GOT3 (cell line): ENCODE results near the gene CCR7.
"Not testable (repeated sequence)": the region's sequence is repeated elsewhere in the genome, so short reads cannot be mapped to it uniquely, and the experiment has no call there.

Experiments used
- DNase-seq: peaks from one replicate; lab custom pipeline; 2025; ENCODE audit warnings: mixed read lengths; lab: John Stamatoyannopoulos, UW

Gene CCR7

DNA sequence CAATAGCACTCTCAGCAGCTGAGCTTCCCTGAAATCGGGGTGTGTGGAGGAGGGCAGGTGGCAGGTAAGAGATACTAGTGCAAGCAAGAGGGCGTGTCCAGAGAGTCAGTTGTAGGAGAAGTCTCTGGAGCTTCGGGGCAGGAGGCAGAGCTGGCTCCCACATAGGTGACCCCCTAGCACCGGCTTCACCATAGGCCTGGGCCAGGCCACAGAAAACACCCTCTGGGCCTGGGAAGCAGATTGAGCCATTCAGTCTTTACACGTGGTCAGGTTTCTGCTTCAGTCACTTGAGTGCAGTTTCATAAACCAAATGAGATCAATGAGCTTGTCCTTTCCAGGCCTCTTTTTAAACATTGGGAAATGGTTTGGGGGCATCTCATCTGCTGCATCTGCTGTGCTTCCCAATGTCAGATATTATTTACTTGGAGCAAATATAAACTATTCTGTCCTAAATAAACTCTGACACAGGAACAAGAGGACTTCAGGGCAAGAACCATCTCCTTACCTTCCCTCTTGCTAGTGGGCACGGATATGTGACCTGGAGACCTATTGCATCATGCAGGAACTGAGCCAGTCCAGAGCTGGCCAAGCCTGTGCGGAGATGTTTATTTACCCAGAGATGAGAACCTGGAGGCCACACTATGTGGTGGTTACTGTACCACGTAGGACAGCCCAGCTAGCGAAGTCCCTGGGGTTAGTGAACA, 16.1 kb downstream of the CCR7 start:
- peak; percentile 48 for DNase-seq

DNA sequence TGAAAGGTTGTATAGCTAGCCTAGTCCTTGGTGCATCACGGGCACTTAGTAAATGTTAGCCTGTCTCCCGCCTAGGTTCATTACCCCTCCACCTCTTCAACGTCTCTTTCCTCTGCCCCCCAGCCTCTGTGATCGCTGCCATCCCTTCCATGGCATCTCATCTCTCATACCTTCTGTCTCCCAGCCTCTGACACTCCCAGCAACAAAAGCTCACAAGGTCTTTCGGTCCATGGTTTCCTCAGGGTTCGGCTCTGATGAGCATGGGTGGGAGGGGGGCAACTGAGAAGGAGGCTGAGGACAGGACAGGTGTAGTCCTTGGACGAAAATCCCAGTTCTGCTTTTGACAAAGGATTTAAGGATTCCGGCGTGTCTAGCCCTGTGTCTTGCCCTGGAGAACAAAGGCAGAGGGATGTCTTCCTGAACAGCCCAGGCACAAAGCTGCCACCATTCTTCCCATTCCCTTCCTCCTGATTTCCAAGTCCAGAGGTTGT, 16.7 kb downstream of the CCR7 start:
- no peak for DNase-seq

DNA sequence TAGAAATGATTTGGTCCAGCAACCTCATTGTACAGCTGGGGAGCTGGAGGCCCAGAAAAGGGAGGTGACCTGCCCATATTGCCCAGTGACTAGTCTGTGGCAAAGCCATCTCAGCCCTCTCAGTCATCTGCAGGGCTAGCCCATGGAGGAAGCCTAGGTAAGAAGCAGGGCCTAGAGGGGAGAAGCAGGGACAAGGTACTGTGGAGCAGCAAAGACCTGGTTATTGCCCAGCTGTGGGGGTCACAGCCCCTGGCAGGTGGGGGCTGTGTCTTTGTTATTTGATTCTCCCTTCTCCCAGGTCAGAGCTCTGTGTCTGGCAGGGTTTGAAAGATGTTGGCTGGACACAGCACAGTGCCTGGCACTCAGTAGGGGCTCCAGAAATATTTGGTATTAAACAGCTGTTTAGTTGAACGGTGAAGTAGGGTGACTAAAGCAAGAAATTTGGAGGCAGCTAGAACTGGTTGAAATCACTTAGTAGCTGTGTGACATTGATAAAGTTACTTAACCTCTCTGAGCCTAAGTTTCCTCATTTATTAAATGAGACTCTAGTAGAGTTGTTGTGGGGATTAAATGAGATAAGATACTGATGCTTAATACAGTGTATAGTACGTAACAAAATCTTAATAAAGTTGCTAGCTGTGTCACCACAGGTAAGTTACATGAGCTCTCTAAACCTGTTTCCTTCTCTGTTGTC, 17.3 kb downstream of the CCR7 start:
- no peak for DNase-seq

DNA sequence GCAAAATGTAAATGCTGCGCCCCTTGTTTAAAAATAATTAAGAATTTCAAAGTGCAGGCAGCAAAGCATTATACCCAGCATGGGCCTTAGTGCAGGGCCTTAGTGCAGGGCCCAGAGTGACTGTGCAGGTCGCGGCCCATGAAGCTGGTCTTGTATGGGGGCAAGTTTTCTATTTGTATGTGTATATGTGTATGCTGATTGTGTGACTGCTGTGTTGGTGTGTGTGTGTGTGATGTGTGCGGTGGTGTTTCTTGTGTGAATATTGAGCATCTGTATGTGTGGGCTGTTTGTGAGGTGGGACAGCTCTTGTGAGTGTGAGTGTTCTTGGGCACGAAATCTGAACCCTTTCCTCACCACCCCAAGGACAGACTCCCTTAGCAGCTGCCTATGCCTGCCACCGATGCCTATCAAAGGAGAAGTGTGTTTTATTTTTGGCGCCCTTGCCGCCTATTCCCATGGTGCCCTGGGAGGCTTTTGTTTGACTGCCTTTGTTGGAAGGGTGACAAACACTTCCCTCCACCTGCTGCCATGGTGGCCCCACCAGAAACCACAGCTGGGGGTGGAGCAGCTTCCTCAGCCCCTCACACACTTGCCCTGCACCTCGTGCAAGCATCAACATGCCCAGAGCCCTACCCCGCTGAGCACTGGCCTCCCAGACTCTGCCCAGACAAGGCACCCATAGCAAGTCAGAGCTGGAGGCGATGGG, 18.0 kb downstream of the CCR7 start:
- no peak for DNase-seq

DNA sequence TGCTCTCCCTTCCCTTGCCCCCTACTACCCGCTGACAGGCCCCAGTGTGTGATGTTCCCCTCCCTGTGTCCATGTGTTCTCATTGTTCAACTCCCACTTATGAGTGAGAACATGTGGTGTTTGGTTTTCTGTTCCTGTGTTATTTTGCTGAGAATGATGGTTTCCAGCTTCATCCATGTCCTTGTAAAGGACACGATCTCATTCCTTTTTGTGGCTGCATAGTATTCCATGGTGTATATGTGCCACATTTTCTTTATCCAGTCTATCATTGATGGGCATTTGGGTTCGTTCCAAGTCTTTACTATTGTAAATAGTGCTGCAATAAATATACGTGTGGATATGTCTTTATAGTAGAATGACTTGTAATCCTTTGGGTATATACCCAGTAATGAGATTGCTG, 18.8 kb downstream of the CCR7 start:
- not testable (repeated sequence) for DNase-seq

DNA sequence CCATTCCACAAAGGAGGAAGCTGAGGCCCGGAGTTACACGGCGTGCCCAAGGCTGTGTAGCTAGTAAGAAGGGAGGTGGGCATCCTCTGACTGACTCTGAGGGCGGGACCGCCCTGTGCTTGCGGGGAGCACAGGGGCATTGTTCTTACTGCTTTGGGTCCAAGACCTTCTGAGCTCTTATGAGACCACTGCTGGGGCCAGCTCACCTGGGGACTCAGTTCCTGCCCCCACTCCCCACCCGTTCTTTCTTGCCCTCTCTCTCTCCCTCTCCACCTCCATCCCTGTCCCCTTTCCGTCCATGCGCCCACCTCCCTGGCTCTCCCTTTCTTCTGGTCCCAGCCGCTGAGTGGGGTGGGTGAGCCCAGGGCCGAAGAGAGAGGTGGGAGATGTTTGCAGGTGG, 19.6 kb downstream of the CCR7 start:
- no peak for DNase-seq

DNA sequence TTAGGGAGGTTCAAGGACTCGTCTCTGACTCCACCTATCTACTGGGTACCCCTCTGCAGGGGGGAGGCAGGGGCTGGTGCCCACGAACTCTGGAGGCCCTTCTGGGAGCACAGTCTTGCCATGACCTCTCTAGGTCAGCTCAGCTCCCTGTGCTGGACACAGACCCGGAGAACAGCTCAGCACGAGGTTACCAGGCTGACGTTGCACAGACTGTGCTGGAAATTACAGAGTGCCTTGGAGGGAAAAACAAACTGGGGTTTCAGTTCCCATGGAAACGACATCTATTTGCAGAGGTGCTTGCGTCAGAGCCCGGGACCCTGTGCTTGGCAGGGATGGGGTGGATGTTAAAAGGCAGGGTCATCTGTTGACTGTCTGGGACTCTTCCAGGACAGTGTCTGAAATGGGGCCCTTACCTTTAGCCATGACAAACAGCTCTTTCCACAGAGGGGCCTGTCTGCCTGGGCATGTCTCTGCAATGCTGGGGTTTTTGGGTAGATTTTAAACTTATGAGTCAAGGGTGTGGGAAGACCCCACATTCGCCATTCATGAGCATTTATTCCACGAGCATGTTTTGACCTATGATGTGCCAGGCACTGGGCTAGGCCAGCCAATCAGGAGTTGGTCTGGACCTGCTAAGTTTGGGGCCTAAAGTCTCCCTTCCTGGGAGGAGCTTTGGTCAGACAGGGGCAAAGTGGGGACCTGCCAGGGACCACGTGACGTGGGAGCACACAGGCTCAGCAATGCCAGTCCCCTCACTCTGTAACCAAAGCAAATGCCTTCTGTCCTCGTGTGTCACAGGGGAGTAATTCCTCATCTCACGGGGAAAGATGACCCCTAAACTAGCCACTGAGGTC, 22.5 kb downstream of the CCR7 start:
- peak; percentile 48 for DNase-seq

DNA sequence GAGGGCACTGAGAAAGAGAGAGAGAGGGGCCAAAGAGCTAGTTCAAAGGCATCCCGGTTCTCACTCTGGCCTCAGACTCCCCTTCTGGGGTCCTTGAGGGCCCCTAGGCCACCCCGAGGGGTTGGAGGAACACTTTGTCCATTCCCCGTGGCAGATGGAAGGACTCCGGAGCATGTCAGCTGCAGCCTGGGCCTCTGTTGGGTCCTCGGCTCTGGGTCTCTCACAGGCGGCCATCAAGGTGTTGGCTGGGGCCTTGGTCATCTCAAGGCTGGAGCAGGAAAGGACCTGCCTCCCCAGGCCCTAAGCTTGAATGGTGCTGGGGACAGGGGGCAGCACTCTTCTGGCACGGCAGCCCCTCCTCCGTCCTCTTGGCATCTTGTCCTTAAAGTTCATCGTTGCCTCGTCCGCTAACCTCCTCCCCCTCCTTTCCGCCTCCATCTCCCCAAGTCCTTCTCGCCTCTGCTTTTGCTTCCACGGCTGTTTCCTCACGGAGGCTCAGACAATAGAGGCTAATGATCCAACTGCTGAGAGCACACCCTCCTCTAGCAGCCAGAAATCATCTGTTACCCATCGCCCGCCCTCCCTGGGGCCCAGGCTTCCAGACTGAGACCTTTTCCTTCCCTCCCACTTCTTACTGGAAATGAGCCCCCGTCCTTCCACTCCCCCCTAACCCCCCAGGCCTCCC, 23.3 kb downstream of the CCR7 start:
- no peak for DNase-seq

DNA sequence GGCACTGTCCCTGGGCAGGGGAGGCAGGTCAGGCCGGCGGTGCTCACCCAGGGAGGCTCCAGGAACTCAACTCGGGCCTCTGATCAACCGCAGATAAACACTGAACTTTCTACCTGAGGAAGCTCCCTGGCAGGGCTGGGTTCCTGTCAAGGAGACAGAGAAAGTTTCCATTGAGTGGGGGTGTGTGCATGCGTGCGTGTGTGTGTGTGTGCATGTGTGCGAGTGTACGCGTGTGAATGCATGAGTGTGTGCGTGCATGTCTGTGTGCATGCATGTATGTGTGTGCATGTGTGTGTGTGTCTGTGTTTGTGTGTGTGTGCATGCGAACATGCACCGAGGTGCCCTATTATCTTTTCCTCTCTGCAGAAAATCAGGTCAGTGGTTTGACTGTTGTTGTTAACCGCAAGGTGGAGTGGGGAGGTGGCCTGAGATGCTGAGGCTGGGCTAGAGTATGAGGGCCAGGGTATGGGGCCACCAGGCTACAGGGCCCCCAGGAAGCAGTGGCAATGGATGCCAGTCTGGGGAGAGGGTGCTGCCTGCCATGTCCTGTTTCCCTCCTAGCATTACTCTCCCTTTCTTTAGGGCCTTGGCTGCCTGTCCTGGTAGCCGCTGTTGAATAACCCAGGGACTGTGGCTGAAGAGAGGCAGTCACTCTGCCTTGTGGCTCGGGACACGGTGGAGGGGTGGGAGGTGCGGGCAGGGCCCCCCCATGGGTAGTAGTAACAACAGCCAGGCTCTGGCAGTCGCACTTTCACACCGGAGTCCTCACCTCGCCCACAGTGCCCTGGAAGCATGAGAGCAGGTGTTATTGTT, 24.0 kb downstream of the CCR7 start:
- DNase-seq, result no peak

DNA sequence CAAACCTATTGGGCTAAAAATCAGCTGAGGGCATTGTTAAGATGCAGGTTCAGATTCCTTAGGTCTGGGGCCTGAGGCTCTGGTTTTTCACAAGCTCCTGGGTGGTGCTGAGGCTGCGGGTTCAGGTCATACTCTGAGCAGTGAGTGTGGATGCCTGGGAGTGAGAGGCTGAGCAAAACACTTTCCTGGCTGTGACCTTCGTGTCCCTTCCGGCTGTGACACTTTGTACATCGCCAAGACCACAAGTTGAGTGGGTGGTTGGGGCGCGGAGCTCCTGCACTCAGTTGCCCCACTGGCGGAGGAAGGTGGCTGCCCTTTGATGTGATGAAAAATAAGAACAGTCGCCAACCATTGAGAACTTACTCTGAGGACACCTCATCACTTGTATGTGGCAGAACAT, 24.8 kb downstream of the CCR7 start:
- DNase-seq, result no peak

DNA sequence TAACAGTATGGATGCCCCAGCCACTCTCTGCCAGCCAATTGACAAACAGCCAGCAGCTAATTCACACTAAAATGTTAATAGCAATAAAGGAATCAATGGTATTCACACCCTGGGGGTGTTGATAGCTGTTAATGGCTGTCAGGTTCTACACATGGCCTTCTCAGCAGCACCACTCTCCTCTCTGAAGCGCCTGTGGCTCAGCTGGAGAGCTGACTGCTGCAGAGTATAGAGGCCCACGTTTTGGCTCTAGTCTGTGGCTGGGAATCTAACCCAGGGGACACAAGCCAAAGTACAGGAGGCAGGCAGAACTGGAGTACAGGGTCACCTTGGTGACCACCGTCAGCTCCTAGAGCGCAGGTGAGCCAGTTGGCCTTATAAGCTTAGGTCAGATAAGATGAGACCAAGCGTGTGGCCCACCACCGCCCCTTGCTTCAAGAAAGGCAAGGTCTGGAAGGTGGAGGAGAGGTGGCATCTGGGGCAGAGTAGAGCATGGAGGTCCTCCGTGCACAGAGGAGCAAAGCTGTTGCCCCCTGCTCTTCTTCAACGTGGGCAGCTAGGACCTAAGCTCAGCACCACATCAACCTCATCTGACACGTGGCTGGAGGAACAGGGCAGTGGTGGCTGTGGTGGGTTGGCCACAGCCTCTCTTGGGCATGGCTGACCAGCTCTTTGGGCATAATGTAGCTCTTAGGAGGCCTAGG, 25.4 kb downstream of the CCR7 start:
- no peak for DNase-seq

DNA sequence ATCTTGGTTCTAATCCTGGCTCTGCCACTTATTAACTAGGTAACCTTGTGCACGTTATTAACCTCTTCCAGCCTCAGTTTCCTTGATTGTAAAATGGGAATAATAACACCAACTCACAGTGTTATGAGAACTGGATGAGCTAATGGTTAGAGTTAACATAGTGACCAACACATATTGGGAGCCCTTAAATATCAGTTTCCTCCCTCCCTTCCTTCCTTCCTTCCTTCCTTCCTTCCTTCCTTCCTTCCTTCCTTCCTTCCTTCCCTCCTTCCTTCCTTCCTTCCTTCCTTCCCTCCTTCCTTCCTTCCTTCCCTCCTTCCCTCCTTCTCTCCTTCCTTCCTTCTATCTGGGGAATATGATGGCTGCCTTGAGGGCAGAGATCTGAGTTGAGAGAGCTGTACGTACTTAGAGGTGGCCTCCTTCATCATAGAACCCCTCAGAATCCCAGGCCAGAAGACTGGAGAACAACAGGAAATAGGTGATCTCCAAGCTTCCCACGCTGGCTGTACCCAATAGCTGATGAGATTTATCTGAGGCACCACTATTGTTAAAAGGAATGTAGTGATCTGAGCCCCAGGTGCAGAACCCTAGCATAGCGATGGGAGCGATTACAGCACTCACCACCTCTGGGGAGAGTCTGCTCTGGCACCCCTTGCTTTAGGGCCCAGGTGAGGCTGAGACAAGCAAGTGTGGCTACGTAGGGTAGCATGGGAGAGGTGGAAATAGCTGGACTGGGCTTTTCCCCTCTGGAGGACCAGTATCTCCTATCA, 26.2 kb downstream of the CCR7 start:
- no peak for DNase-seq

DNA sequence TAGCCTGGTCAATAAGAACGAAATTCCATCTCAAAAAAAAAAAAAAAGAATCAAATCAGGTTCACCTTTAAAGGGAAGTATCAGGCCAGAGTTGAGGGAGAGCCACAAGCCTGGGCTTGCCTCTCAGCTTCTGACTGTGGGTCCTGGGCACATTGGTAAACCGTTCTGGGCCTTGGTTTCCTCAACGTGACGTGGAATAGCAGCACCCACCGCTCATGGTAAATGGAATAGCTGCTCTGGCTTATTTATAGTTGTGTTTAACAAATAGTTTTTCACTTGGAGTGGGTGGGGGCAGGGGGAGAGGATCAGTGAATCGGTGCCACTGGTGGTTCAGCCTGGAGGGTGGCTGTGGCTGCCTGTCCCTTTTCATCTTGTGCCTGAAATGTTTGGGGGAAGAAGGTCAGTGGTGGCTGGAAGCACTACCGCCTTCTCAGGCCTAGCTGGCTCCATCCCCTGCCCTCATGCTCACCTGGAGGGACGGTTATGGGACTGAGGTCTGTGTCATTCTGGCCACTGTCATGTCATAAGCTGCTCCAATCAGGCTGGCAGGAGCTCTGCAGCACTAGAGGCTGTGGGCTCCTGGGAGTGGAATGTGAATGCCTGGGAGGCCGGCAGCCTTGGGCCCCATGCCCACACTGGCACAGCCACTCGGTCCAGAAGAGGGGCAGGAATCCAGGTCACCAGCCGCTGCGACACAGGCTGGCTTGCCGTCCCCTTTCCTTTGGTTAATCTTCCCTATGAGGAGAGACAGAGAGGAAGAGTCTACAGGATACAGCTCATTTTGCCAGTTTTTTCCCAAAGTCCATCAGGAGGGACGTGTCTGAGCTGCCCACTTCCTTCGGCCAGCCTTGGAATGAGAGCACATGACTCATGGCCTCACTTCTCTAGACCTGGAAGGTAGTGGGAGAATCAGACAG, 27.0 kb downstream of the CCR7 start:
- no peak for DNase-seq

DNA sequence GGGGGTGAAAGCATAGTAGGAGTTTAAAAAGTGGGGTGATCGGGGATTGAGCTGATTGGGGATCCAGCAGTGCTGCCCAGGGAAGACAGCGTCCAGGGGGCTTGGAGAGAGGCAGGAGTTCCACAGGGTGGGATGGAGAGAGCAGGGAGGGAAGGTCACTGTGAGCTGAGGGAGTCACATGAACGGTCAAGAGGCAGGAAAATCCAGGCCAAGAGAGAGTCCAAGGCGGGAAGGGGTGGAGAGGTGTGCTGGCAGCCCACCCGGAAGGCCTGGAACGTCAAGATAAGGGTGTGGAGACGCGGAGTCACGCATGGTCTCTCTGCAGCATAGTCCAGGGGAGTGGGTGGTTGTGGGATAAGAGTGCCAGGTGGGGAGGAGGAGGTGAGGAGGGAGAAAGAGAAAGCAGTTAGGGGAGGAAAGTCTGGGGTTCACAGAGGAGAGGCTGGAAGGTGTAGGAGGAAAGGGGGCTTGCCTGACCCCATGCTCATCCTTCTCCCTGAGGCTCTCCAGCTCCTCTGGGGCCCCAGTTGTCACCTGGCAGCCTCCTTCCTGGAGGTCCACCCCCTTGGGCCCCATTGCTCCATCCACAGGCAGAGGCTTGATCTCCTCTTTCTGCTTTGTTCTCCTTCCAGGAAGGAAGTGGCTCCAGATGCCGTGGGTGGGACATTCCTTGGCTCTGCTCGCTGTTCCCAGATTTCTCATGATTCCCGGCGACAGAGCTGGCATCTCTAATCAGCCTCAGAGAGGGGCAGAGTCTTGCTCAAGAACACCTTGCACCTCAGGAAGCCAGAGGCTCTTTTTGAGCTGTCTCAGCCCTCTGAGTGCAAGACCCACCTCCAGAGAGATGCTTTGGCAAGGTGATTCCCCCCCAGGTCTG, 28.7 kb downstream of the CCR7 start:
- no peak for DNase-seq

DNA sequence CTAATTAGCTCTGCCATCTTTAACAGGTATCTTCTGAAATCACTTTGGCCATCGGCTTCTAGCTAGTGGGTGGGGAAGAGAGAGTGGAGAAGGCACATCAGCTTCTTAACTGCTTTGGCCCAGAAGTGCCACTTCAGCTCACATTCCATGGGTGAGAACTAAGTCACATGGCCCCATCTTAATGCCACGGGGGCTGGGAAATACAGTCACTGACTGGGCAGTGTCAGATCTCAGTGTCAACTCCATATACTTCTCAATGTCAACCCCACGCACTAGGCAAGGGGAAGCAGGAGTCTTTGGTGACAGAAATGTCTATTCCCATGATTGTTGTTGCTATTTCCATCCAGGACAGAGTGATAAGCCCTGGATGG, 29.4 kb downstream of the CCR7 start:
- DNase-seq, result no peak

DNA sequence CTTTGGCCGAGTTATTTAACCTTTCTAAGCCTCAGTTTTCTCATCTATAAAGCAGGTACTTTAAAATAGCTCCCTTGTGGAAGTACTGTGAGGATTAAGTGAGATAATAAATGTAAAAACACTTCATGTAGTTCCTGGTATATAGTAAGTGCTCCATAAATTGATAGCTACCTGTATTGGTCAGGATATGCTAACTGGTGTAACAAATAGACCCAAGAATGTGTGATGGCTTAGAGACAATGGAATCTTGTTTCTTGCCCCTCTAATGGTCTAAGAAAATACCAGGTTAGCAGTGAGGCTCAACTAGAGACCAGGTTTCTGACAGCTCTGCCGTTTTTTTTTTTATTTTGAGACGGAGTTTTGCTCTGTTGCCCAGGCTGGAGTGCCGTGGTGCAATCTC, 29.8 kb downstream of the CCR7 start:
- DNase-seq, result no peak
